ENCODE results near the gene DGCR2. TPM values are rescaled to one million over a fixed set of nuclear protein-coding genes. Genes with fewer than 3 reads are reported as not detected.
"Not testable (repeated sequence)": the region's sequence is repeated elsewhere in the genome, so short reads cannot be mapped to it uniquely, and the experiment has no call there.

Gene DGCR2
- polyA plus RNA-seq, 1 donor: 49.1 TPM

DNA sequence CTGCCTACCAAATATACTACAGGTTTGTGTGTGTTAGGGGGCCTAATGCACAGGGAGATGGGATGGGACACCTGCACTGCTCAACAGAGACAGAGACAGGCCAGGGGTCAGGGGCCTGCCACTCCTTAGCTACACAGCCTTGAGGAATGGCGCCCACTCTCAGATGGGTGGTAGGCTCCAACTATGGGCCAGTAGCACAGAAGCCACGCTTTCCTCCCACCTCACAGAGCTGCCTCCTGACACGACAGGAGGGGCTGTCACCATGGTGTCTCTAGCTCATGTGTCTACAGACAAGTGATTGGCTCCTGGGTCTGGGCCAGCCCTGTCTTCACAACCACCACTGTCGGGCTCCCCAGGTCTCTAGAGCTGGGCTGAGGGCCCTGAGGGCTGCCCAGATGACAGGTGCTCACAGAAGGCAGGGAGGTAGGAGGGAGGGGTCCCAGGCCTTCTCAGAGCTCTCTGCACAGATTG is 81.8 kb downstream of the DGCR2 start:
- no peak for DNase-seq

DNA sequence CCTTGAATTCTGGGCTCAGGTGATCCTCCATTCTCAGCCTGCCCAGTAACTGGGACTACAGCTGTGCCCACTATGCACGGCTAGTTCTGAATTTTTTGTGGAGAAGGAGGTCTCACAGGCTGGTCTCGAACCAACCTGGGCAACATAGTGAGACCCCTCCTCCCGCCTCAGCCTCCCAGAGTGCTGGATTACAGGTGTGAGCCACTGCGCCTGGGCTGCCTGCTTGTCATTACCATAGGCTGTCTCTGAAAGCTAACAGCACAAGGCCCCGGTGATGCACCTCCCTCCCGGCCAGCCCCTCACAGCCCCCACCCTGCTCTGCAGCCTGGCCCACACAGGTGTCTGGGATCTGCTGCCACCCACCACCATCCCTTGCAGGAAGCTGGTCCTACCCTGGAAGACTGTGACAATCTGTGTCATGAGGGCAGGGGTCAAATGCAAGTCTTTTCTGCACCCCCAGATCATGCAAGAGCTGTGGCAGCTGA is 82.4 kb downstream of the DGCR2 start:
- DNase-seq: no peak

DNA sequence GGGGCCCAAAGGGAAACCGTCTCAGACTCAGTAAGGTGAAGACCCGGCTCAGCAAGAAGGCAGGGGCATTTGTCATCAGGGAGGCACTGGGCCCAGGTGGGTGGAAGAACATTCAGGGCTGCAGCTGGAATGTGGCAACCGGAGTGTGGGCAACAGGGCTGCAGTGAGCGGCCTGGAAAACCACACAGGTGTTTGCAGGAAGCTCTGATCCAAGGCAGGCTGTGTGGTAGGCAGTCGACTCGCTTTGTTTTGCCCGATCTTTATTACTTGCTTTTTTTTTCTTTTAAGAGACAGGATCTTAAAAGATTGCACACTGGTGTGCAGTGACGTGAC is 82.8 kb downstream of the DGCR2 start:
- DNase-seq: no peak

DNA sequence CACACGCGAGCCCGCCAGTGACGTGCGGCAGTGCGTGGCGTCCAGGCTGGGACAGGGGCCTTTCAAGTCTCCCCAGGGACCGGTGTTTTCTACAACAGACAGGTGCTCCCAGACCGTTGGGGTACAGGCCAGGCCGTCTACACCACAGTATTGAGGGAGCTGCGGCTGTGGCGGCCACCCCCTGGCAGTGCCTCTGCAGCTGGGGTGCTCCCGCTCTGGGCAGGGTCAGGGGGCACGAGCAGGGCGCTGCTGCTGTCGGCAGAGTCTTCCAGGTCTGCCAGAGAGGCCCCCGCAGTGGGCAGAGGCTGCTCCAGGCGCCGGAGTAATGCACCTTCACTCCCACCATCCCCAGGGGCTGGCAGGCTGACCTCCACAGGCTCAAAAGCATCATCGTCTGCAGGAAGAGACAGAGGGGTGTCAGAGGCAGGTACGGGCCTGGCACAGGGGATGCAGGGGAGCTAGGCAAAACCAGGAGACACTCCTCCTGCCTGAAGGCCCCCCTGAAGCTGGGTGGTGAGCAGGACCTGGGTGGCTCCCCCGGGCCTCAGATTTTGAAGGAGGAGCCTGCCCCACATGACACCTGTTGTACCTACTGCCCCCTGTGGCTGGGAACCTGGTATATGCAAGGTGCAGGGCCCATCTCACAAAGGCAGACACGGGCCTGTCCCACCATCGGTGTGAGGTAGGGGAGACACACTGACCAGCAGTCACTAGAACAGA is 83.3 kb downstream of the DGCR2 start:
- no peak for DNase-seq

DNA sequence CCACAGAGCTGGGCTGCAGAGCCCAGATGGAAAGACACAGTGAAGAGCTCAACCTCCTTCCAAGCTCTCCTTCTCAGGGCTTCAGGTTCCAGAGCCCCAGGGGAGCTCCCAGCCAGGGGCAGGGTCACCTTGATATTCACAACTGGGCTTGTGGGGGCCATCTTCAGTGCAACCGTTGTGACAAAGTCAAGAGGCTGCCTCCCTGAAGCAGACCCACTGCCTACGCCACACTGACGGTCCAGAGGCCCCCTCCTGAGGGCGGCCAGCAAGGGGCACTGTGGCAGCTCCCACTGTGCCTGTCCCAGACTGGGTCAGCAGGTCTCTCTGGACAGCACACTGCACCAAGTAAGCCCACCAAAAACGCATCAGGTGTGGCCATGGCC is 84.1 kb downstream of the DGCR2 start:
- no peak for DNase-seq

DNA sequence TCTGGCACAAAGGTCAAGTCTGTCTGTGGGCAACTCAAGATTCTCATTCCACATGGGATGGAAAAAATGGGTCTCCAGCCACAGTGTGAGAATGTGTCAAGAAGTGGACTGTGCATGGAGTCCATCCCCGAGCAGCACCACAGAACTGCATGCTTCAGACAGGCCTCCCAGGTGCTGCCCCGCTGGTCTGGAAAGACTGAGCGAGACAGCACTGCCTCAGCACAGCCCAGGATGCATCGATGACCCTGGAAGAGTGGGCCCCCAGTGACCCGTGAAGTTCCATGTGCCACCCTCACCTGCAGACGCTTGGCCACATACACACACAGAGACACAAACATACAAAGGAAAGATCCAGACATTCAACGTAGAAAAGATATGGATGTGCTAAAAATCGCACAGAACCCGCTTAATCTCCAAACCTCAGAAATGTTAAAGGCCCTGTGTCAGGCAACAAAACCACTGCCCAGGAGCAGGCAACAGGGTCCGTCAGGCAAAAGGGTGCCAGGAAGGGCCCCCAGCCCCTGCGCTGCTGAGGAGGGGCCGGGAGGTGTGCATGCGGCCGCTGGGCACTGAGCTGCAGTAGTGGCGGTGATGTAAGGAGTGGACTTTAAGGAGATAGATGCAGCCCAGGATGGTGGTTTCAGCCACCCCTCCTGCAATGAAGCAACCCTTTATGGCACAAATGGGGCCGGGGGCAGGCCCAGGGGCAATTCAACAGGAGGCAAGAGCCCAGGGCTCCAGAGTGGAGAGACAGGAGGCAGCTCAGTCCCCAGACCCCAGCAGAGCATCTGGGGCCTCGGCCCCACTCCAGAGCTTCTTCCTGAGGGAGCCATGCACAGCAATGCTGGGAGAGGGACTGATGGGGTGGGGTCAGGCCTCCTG is 84.7 kb downstream of the DGCR2 start:
- DNase-seq: no peak

DNA sequence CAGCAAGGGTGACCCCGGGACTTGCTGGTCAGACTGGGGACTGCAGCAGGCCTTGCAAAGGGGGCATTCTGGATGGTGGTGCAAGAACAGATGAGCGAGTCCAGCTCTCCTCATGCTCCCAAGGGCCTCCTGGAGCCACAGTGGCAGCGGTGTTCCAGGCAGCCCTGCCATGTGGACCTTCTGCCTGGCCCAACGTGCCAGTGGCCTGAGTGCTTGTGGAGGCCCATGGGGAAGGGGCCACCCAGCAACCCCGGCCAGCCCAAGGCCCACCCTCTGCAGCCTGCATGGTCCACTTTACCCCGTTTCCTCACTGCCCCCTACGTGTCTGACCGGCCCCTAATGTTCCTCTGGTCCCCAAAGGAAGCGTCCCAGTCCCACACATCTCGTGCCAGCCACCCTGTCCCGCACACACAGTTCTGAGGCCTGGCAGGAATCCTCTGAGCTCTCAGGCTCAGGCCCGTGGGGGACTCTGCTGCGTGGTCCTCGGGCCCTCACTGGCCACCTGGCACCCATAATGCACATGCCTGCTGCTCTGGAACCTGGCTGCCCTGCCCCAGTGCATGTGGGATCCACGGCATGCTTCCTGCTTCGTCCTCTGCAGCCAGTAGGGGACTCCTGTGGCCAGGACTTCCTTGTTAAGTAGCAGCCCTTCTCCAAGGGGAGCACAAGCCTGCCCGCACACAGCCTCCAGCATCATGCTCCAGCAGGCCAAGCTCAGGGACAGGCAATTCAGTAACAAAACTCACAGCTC is 85.5 kb downstream of the DGCR2 start:
- no peak for DNase-seq

DNA sequence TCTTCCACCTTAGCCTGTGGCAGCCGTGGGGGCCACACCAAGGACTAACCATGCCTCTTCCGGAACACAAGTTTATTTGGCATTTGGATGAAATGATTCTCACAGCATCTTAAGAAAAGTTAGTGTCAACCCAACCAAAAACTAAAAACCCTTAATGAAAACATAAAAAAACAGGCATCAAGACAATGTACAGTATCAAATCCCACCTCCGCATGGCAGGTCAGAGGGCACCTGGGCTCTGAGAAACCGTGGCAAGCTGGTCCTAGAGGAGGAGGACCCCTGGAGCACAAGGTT is 86.0 kb downstream of the DGCR2 start:
- DNase-seq: no peak

DNA sequence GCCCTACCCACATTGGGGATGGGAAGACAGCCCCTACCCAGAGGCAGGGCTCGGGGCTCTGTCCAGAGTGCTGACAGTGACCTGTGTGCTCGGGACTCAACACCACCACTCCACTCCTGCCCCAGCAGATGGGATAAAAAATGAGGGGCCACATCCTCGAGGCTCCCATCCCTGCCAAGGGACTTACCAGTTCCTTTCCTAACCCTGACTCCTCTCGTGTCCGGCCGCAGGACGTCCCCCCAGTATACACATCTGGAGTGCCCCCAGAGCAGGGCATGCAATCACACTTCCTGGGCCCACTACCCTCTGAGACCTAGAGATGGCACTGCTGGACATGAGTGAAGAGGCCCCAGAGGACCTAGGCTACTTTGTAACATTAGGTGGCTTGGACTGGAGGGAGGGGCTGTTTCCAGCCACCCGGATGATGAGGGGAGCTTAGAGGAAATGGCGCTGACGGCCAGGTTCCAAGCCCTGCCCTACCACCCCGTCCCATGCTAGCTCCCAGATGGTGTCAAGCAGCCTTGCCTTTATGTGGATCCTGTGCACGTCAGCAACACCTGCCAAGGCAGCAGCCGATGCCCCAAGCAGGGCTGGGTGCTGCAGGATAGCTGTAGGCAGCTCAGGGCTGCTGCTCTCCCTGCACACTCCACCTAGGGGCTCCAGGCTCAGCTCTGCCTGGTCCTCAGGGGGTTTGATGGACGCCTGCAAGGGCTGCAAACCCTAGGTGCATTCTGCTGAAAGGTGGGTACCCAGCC is 86.6 kb downstream of the DGCR2 start:
- no peak for DNase-seq

DNA sequence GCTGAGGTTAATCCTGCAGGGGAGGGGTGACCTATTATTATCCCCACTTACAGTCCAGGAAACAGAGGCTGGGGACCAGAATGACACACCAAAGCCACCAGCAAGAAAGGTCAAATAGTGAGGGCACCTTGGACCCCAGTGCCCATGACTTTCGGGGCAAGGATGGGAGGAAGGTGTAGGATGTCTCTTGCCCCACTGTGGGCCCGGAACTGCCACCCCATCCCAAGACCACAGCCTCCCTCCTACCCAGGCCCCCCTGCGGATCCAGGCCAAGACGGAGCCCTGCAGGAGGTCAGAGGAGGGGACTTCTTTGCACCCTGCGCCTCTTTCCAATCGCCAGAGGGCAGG is 87.1 kb downstream of the DGCR2 start:
- not testable (repeated sequence) for DNase-seq

DNA sequence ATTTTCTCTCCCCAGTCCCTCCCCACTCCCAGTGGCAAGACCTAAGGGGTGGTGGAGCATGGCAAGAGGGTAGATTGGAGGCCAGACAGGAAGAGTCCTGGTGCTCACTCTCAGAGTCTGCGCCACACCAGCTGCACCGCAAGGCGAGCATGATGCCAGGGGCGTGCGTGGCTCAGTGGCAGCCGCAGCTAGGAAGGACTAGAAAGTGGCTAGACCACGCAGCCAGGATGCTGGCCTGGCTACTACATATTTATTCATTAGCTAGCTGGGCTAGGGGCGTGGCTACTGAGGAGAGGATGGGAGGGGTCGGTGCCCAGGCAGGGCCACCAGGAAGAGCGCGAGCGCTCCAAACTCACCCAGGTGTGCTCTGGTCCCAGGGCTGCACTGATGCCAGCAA is 87.5 kb downstream of the DGCR2 start:
- not testable (repeated sequence) for DNase-seq

DNA sequence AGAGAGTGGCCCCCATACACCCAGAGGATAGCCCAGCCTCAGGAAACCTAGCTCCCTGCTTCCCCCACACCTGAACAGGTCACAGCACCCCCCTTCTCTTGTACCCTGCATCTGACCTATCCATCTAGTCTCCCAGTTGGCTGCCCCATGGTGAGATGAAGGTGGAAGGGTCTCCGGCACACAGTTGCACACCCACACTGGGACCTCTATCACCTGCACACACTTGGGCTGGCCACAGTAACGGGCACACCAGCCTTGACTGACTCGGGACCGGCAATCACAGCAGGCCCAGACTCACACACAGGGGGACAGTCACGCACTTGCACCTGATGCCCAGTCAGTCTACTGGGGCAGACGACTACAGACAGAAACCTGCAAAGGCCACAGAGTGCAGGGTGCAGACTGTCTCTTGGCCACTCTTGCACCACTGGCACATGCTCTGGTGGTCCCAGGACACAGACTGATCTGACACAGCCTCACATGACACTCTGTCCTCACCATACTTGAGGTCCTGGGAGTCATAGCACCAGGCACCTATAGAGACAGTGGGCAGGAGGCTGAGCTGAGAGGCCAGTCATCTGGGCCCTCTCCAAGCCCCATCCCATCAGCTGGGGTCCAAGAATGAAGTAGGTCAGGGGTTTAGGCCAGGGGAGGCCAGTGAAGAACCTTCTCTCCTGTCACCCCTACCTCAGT is 88.0 kb downstream of the DGCR2 start:
- DNase-seq: not testable (repeated sequence)

DNA sequence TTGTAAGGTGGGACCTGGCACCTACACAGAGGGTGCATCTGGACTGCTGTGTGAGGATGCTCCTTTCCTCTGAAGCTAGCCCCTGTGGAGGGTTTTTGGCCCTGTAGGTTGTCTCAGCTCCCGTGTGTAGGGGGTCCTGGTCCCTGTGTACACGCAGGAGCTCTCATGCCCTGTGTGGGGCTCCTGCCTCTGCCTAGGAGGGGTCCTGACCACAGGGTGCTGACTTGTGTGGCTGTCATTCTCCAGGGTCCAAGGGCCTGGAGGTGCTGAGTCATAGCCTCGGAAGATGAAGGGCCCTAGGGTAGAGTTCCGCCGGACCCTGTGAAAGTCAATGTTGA is 88.7 kb downstream of the DGCR2 start:
- not testable (repeated sequence) for DNase-seq

DNA sequence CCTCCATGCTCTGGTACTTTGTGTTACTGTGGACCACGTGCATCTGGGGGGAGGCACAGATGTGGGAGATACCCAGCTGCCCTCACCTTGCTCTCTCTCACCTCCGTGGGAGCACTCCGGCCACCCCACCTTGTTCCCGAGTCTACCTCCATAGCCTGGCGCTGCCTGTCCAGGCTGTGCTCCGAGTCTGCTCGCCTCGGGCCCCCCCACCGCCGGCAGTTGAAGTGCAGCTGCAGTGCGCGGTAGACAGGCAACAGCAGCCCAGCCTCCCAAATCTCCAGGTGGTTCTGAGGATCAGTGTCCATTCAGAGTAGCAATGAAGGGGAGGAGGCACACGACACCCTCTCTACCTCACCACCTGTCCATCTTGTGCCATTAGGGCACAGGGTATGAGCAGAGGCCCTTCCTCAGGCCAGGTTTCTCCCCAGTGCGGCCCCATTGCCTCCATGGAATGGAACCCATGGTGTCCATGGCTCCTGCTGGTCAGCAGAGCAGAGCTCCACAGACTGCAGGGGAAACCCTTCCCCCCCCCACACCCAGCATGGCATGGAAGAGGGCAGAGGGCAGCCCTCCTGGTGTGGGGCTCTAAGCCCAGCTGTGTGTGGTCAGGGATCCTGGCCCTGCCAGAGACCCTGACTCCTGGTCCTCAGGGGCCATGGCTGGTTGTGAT is 89.2 kb downstream of the DGCR2 start:
- DNase-seq: not testable (repeated sequence)

DNA sequence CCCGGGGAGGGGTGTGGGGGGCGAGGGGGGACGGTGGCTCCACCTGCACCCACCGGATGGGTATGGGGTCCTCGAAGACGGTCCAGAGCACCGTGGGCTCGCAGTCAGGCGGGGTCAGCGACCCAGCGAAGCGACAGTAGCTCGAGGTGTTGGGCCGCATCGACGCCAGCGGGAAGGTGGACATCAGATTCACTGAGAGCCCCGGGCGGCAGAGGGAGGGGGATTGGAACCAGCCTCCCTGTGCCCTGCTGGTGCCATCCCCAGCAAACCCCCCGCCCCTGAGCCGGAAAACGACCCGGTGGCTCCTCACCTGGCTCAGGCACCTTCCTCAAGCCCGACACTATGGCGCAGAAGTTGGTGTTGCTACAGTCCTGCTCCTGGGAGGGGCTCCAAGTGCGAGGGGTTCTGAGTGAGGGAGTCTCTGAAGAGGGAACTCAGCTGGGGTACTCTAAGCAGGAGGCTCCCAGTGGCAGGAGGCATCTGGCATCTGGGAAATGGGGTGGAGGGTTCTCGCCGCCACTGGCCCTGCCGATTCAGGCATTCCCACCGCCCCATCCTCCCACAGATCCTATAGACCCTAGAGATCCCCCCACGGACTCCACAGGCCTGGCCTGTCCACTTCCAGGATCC is 89.9 kb downstream of the DGCR2 start:
- DNase-seq: not testable (repeated sequence)

DNA sequence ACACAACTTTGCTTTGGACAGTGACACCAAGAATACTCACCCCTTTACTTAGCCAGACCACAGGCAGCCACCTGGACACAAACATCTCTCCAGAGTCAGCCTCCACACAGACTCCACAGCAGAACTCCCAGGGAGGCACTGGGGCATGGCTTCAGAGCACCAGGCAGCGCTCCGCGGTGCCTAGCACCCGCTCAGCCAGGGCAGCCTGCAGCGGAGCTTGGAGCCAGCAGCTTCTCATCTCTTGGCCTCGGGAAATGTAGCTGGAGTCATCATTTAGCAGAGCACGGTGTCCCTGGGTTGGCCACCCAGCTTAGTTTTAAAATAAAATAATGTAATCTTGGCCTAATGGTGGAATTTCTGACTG is 91.3 kb downstream of the DGCR2 start:
- DNase-seq: not testable (repeated sequence)

DNA sequence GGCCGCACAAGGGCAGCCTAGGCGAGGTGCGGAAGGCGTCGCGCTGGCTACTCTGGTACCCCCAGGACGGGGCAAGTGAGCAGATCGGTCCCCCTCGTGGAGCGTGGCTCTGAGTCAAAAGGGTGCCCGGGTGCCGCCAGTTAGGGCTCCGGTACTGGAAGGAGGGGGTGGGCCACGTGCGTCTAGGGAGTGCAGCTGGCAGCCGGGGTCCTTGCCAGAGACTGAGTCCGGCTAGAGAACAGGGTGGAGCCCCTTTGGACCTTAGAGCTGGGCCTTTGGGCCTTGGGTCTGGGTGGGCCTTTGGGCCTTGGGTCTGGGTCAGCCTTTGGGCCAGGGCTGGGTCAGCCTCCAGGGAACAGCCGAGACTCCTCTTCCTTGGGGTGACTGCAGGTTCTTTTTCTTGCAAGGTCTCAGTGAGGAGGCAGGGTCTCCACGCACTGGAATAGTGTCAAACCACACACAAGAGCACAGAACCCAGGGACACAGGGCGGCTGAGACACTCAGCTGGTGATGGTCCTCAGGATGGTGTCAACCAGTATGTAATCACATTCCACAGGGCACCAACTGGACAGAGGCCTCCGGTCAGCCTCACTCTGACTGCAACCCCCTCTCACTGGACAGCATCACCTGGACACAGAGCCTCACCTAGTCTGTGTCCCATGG is 91.9 kb downstream of the DGCR2 start:
- DNase-seq: not testable (repeated sequence)

DNA sequence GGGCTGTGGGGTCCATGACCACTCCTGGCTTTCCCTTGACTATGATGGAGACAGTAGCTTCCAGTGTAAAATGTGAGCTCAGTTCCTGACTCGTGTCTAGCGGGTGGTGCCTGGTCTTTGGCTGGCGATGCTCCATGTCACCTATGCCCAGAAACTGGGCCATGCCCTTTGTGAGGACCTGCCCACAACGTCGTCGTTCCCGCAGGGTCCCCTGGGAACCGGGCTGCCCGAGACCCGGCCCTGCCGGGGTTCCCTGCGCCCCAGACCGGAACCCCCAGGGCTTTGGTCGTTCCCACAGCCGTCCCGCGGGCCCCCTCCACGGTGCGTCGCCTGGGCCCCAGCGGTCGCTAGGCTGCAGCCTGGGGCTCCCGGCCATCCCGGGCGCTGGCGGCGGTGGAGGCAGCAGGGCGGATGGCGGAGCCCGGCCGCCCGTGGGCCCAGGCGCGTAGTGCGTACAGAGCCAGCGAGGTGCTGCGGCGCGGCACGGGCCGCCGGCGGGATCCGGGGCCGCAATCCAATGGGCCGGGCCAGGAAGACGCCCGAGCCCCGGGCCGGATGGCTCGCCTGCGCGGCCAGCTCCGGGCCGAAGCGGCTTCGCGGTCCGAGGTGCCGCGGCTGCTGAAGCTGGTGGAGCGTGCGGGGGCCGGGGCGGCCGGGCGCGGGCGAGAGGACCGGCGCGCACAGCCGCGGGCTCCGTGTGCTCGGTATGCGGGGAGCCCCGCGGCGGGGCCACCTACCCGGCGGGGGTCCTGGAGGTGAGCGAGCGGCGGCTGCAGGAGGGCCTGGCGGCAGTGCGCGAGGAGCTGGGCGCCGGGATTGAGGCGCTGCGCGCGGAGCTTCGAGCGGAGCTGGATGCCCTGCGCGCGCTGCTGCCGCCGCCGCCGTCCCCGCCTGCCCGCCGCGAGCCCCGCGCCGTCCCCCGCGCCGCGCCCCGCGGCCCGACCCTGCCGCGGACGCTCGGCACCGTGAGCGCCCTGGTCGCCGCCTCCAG is 92.8 kb downstream of the DGCR2 start:
- not testable (repeated sequence) for DNase-seq

DNA sequence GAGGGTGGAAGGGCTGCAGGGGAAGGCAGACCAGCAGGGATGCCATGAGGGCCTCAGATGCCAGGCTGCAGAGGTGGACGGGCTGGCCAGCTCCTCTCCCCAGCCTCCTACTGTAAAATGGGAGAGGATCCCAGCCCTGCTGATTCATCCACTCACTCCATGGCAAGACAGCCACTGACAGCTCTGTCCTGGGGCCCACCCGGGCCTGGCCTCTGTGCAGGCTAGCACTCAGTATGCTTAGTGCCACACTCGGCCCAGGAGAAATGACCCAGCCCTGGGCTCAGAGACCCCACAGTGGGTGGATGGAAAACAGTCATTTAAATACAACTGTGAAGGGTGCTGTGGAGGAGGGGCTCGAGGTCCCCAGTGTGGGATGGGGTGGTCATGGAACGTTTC is 94.2 kb downstream of the DGCR2 start:
- not testable (repeated sequence) for DNase-seq
